ENCODE results near the gene PAIP1. TPM values are rescaled to one million over a fixed set of nuclear protein-coding genes. Genes with fewer than 3 reads are reported as not detected.

The PAIP1 gene
- total and polyA plus RNA-seq, 2 donors: 75.2 to 104 TPM

DNA sequence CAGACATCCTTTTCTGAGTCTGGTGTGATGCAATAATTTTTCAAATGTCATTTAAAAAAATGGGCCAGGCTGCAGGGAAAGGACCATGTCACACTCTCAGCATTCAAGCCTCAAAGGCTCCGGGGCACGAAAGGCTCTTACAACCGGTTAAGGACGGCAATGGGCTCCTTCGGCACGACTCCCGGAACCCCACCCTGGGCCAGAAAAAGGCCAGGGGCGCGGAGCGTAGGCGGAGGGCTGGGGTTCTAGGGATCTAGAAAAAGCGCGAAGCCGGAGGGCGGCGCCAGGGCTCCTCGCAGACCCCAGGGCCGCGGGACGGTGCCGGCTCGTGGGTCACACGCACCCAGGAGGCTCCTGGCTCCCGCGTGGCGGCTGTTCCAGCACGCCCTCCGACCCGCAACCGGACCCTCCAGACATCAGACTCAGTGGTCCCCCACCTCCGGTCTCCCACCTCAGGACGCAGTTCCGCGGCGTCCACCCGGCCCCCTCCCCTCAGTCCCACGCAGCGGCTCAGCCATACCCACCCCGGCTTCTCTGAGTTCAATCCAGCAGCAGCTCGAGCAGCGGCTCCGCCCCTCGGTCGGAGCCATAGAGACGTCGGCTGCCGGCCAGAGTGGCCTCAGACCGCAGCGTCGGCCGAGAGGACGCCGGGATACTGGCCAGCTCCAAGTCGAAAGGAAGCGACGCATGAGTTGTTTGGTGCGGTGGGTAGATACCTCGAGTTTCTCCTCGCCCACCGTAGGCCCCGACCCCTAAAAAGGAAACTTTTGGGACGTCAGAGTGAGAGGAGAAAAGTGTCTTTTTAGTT lies 73.4 kb downstream of the PAIP1 start, which contains the start of gene TMEM267:
Gene TMEM267 (minus strand): TSS at position 568 of the 808 bp plus-strand sequence. CDS start 29,896 bp downstream, outside the sequence.
- Histone ChIP-seq H3K27ac (ENCODE audit: low read depth) (peak within 1 kb of the TSS; percentile 95), H3K4me1 (ENCODE audit: insufficient read depth) (peaks cover 2% of the 10 kb centered on the region), H3K36me3 (ENCODE audit: insufficient read depth) (no peaks in the 10 kb centered on the region), H3K4me3 (ENCODE audit: low read depth, low read length) (peak within 1 kb of the TSS; percentile 72)
- DNase-seq (ENCODE audit: extremely low spot score): peak; percentile 82
- under 1% methylated on average over 62 of the region's 62 CpGs for WGBS

- H3K27ac ChIP-seq (ENCODE audit: low read depth): no peak overlapping the region
- no peaks in the 10 kb centered on the region for H3K36me3 ChIP-seq (ENCODE audit: insufficient read depth)
- WGBS: 30% methylated on average over 6 of the region's 6 CpGs
- peak overlapping the region; percentile 72 for H3K4me3 ChIP-seq (ENCODE audit: low read depth, low read length)
- DNase-seq (ENCODE audit: extremely low spot score): no peak
- peaks cover 2% of the 10 kb centered on the region for H3K4me1 ChIP-seq (ENCODE audit: insufficient read depth)
Measured at GRCh38 chr5:43482490-43483297, 74.2 kb downstream of the PAIP1 start.

Other genes starting within 250 kb of the PAIP1 start
- 108 TPM for gene HMGCS1, start 243.7 kb downstream of the PAIP1 start, total RNA-seq
- gene HMGCS1, start 243.7 kb downstream of the PAIP1 start, polyA plus RNA-seq: 22.8 TPM
- 1.4 TPM for gene CCL28, start 144.7 kb downstream of the PAIP1 start, total RNA-seq
- 0.68 TPM for gene CCL28, start 144.7 kb downstream of the PAIP1 start, polyA plus RNA-seq
- 14.2 TPM for gene TMEM267, start 73.2 kb downstream of the PAIP1 start, total RNA-seq
- 10.6 TPM for gene TMEM267, start 73.2 kb downstream of the PAIP1 start, polyA plus RNA-seq
- 9.7 TPM for gene C5orf34, start 41.9 kb downstream of the PAIP1 start, total RNA-seq
- gene C5orf34, start 41.9 kb downstream of the PAIP1 start, polyA plus RNA-seq: 3.9 TPM
- 118 TPM for gene NNT, start 46.1 kb upstream of the PAIP1 start, total RNA-seq
- gene NNT, start 46.1 kb upstream of the PAIP1 start, polyA plus RNA-seq: 34.6 TPM